ENCODE data around the gene CATSPERZ. TPM values are rescaled to one million over a fixed set of nuclear protein-coding genes. Genes with fewer than 3 reads are reported as not detected.

The CATSPERZ gene
- total and polyA plus RNA-seq, 2 of the 13 experiments (the other 11 are each of a cell fraction or from before 2014, with no cell fraction given), result 0.22 to 0.48 TPM

DNA sequence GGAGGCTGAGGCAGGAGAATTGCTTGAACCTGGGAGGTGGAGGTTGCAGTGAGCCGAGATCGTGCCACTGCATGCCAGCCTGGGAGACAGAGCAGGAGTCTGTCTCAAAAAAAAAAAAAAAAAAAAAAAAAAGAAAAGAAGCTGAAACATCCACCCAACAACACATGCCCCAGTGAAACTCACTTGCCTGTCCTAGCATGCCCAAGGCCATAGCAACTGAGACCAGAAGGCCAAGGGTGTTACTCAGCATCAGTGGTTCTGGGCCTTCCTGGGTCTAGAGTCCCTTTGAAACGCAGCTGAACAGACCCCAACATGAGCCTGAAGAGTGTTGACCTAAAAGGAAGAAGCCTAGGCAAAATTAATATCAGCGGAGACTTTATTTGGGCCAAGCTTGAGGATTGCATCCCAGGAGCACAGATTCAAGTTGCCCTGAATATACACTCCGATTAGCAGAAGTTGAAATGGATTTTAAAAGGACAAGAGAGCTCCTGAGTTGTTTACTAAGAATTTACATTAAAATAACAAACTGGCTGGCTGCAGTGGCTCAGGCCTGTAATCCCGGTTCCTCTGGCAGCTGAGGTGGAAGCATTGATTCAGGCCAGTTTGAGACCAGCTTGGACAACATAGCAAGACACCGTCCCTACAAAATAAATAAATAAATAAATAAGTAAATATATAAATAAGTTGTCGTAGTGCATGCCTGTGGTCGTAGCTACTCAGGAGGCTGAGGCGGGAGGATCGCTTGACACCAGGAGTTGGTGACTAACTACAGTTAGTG lies 24.7 kb downstream of the CATSPERZ start:
- no peak overlapping the region for H3K9ac ChIP-seq (ENCODE audit: insufficient read depth, low read depth, low read length)
- H3K36me3 ChIP-seq (replicated peaks in 1 of 2; ENCODE audit: control insufficient read depth in 1 of 2, insufficient read depth in 2 of 2, low read length in 2 of 2), result peaks cover 1 to 15% of the 10 kb centered on the region in 2 experiments; a peak in 1 of 5 replicates
- H3K9me3 ChIP-seq (ENCODE audit: low read length), result no peaks in the 10 kb centered on the region
- no TSS peak for BruUV-seq (replicated peaks)
- ChIA-PET CTCF (ENCODE audit: low intra/inter-chr PET ratio, low total read pairs) (no interaction called here), POLR2A (no interaction called here)
- WGBS (ENCODE audit: low lambda C conversion rate), result 62% methylated on average over 11 of the region's 11 CpGs
- FAIRE-seq, result no peak
- no peak overlapping the region for H2AFZ ChIP-seq (ENCODE audit: low read length)
- no peak overlapping the region for H3K27ac ChIP-seq (ENCODE audit: extremely low read length, insufficient read depth, low read length)
- no peak for DNase-seq (ENCODE audit: low spot score)
- in situ Hi-C loops (cut with HindIII; ENCODE audit: extremely low pct_ligation_motif_present, low pct_unique_long_range_greater_than_20kb), result no loop called here
- TF ChIP-seq KMT2B (CRISPR knock-in tag; IDR thresholded peaks at IDR 0.05) (no peak), ARID2 (CRISPR knock-in tag; IDR thresholded peaks at IDR 0.05; ENCODE audit: borderline replicate concordance) (no peak), SIN3A (IDR thresholded peaks at IDR 0.05; ENCODE audit: borderline replicate concordance, low read depth, low read length) (no peak), ZSCAN20 (CRISPR knock-in tag; IDR thresholded peaks at IDR 0.05; ENCODE audit: borderline replicate concordance) (no peak), ZBTB20 (CRISPR knock-in tag; IDR thresholded peaks at IDR 0.05; ENCODE audit: borderline replicate concordance, low read depth) (no peak), SP4 (CRISPR knock-in tag; IDR thresholded peaks at IDR 0.05) (no peak), ERF (CRISPR knock-in tag; IDR thresholded peaks at IDR 0.05) (no peak), HHEX (CRISPR knock-in tag; IDR thresholded peaks at IDR 0.05) (no peak), ZNF780A (CRISPR knock-in tag; IDR thresholded peaks at IDR 0.05) (no peak), MAFK (conservative IDR thresholded peaks at IDR 0.05 in 1 of 2, IDR thresholded peaks at IDR 0.05 in 1 of 2; ENCODE audit: low read length in 2 of 2) (no peak), MEIS2 (CRISPR knock-in tag; IDR thresholded peaks at IDR 0.05) (no peak)
- TF ChIP-seq, protein P1, sequence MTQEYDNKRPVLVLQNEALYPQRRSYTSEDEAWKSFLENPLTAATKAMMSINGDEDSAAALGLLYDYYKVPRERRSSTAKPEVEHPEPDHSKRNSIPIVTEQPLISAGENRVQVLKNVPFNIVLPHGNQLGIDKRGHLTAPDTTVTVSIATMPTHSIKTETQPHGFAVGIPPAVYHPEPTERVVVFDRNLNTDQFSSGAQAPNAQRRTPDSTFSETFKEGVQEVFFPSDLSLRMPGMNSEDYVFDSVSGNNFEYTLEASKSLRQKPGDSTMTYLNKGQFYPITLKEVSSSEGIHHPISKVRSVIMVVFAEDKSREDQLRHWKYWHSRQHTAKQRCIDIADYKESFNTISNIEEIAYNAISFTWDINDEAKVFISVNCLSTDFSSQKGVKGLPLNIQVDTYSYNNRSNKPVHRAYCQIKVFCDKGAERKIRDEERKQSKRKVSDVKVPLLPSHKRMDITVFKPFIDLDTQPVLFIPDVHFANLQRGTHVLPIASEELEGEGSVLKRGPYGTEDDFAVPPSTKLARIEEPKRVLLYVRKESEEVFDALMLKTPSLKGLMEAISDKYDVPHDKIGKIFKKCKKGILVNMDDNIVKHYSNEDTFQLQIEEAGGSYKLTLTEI (CRISPR knock-in tag; conservative IDR thresholded peaks at IDR 0.05), result no peak
- TF ChIP-seq, protein P2, sequence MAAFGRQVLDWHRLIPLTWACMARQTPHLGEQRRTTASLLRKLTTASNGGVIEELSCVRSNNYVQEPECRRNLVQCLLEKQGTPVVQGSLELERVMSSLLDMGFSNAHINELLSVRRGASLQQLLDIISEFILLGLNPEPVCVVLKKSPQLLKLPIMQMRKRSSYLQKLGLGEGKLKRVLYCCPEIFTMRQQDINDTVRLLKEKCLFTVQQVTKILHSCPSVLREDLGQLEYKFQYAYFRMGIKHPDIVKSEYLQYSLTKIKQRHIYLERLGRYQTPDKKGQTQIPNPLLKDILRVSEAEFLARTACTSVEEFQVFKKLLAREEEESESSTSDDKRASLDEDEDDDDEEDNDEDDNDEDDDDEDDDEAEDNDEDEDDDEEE (CRISPR knock-in tag; IDR thresholded peaks at IDR 0.05), result no peak
- TF ChIP-seq, protein P3, sequence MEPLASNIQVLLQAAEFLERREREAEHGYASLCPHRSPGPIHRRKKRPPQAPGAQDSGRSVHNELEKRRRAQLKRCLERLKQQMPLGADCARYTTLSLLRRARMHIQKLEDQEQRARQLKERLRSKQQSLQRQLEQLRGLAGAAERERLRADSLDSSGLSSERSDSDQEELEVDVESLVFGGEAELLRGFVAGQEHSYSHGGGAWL (CRISPR knock-in tag; IDR thresholded peaks at IDR 0.05), result no peak
- H3K4me2 ChIP-seq (ENCODE audit: low read depth, low read length), result no peak overlapping the region
- H3K4me3 ChIP-seq (replicated peaks in 1 of 3; ENCODE audit: insufficient read depth in 1 of 3, low read depth in 2 of 3, low read length in 3 of 3), result no peak overlapping the region
- H4K20me1 ChIP-seq (ENCODE audit: insufficient read depth, low read length), result no peaks in the 10 kb centered on the region
- H3K4me1 ChIP-seq (ENCODE audit: insufficient read depth, low read length), result peaks cover 6% of the 10 kb centered on the region
- peaks cover 0 to 3% of the 10 kb centered on the region in 2 experiments; a peak in 1 of 5 replicates for H3K27me3 ChIP-seq (ENCODE audit: control insufficient read depth in 1 of 2, insufficient read depth in 2 of 2, low read length in 2 of 2)
- ATAC-seq, result no peak
- H3K79me2 ChIP-seq (ENCODE audit: insufficient read depth, low read length), result no peaks in the 10 kb centered on the region
- intact Hi-C loops (cut with micrococcal nuclease; ENCODE audit: unreplicated experiment), result no loop called here

Measured in HepG2 (cell line).